Gastroesophageal sphincter (tissue), 3 donors: ENCODE measurements around the gene NOS1.

Source experiments
- POLR2A ChIP-seq, 2 donors: fragments of 450-650 bp; IDR thresholded peaks; one replicate each; pipeline ENCODE4 v1.6.1; 2017; ENCODE audit warnings: antibody characterized with exemption in 2 of 2, mild to moderate bottlenecking in 2 of 2, moderate library complexity in 1 of 2
- TF ChIP-seq, protein P1 (sequence below), 4 experiments: fragments of 200-600 bp in 2 of 4; fragments of 450-650 bp in 2 of 4; sonication (generic) in 1 of 4; IDR thresholded peaks; one replicate each; pipeline ENCODE4 v1.5.1; 2017 to 2019; ENCODE audit warnings: antibody characterized with exemption in 4 of 4, mild to moderate bottlenecking in 2 of 4, moderate library complexity in 2 of 4

DNA sequence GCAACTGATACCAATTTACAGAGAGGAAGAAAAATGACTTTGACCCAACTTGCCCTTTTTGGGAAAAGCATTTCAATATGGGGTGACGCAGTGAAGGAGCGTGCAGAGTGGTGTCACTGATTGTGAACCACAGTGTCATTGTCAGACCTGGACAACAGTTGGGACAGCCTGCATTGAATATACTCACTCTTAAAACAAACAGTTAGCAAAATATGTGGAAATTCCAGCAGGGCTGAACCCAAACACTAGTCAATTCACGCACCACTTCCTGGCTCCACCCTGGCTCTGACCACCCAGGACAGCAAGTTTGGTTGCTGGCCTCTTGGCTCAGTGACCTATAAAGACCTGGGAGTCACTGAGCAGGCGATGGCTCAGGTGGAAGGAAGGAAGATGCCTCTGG lies 61.3 kb downstream of the NOS1 start:
- TF ChIP-seq, protein P1, sequence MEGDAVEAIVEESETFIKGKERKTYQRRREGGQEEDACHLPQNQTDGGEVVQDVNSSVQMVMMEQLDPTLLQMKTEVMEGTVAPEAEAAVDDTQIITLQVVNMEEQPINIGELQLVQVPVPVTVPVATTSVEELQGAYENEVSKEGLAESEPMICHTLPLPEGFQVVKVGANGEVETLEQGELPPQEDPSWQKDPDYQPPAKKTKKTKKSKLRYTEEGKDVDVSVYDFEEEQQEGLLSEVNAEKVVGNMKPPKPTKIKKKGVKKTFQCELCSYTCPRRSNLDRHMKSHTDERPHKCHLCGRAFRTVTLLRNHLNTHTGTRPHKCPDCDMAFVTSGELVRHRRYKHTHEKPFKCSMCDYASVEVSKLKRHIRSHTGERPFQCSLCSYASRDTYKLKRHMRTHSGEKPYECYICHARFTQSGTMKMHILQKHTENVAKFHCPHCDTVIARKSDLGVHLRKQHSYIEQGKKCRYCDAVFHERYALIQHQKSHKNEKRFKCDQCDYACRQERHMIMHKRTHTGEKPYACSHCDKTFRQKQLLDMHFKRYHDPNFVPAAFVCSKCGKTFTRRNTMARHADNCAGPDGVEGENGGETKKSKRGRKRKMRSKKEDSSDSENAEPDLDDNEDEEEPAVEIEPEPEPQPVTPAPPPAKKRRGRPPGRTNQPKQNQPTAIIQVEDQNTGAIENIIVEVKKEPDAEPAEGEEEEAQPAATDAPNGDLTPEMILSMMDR (IDR thresholded peaks at IDR 0.05), result no peak
- TF ChIP-seq POLR2A (IDR thresholded peaks at IDR 0.05), result no peak
